Lower leg skin (tissue), 4 donors: Measurements from ENCODE around the gene SLC25A13. TPM values are rescaled to one million over a fixed set of nuclear protein-coding genes. Genes with fewer than 3 reads are reported as not detected.

ENCODE experiments used
- DNase-seq, 2 donors: peaks; one replicate each; pipeline ENCODE4 v3.0.0-alpha.2; 2019; ENCODE audit warnings: low spot score in 2 of 2
- H3K4me3 ChIP-seq: fragments of 200-600 bp; sonication (generic); 2 replicates; pipeline ENCODE4 v1.5.1; 2017; ENCODE audit warnings: mild to moderate bottlenecking, low read depth; ENCODE audit not compliant: poor library complexity, severe bottlenecking
- CTCF ChIP-seq, 3 donors: fragments of 450-650 bp; IDR thresholded peaks; one replicate each; pipeline ENCODE4 v1.5.1; 2016; ENCODE audit warnings: antibody characterized with exemption in 3 of 3, mild to moderate bottlenecking in 3 of 3, moderate library complexity in 2 of 3
- POLR2A ChIP-seq, 2 donors: fragments of 450-650 bp; IDR thresholded peaks; one replicate each; pipeline ENCODE4 v1.6.1; 2016 to 2017; ENCODE audit warnings: antibody characterized with exemption in 2 of 2, mild to moderate bottlenecking in 1 of 2, moderate library complexity in 1 of 2
- WGBS, 2 donors: methylation state at CpG; one replicate each; pipeline ENCODE4 v1.1.5; 2018; 5-methylcytosine and 5-hydroxymethylcytosine counted together
- intact Hi-C: fragments of 100-400 bp; cut with DNase I; formaldehyde crosslinking; loops from one replicate; pipeline ENCODE4 v1.15.0; 2023; ENCODE audit warnings: low total_unique reads
- total RNA-seq, 4 donors: library from RNA; depleted of rRNA; stranded (reverse); fragments of >200 nt; gene quantifications; one replicate each; pipeline ENCODE4 v1.1.0, GENCODE V29; 2016

SLC25A13 gene
- total RNA-seq, 4 donors from 2014 or later = 28.5 to 39.8 (median 33.0) TPM

DNA sequence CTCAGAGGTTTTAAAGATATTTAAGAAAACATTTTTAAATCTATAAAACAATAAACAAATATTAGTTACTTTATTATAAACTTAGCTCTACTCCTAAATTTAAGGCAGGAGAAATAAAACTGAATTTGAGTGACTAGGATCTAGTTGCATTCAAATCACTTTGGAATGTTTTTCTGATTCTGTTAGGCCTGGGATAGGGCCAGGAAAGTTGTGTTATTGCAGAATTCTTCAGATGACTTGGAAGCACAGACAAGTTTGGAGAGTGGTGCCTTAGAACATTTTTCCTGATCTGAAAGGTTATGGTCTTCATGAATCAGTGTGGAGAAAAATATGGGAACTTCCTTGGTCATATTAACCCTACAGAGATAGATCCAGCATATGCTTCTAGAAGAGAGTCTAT, 15.6 kb upstream of the SLC25A13 start:
- no peak overlapping the region for H3K4me3 ChIP-seq
- TF ChIP-seq CTCF (IDR thresholded peaks at IDR 0.05) (no peak), POLR2A (IDR thresholded peaks at IDR 0.05) (no peak)
- no peak for DNase-seq
- intact Hi-C loops = no loop called here

GRCh38 chr7:96332325-96332724, 10.4 kb upstream of the SLC25A13 start:
- no peak for DNase-seq
- WGBS, 2 donors = 77 to 81% methylated on average over 3 of the region's 3 CpGs
- intact Hi-C loops = no loop called here
- no peak overlapping the region for H3K4me3 ChIP-seq
- TF ChIP-seq CTCF (IDR thresholded peaks at IDR 0.05) (no peak), POLR2A (IDR thresholded peaks at IDR 0.05) (no peak)

DNA sequence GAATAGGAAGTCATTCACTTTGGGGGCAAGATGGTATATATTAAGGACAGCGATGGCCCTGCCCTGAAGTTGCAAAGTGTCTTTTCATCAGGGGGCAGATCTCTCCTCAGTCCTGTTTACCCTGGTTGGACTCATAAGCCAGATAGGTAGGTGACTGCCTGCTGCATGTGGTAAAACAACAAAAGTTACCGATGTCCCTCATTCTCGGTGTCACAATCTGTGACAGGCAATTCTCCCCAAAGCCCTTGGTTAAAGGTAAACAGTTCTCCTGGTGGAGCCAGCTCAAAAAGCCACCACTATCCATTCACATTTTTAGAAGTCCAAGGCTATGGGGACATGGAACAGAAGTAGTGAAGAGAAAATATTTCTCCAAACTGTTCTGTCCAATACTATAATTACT, 9.9 kb upstream of the SLC25A13 start:
- intact Hi-C loops = no loop called here
- TF ChIP-seq CTCF (IDR thresholded peaks at IDR 0.05) (no peak), POLR2A (IDR thresholded peaks at IDR 0.05) (no peak)
- no peak overlapping the region for H3K4me3 ChIP-seq
- no peak for DNase-seq
- WGBS, 2 donors = 93 to 94% methylated on average over 3 of the region's 3 CpGs

- TF ChIP-seq CTCF (IDR thresholded peaks at IDR 0.05) (no peak), POLR2A (IDR thresholded peaks at IDR 0.05) (no peak)
- DNase-seq = no peak
- no peak overlapping the region for H3K4me3 ChIP-seq
- intact Hi-C loops = no loop called here
- 77 to 85% methylated on average over 2 of the region's 2 CpGs for WGBS, 2 donors
These were observed 9.3 kb upstream of the SLC25A13 start for GRCh38 chr7:96331233-96331632.

- TF ChIP-seq POLR2A (IDR thresholded peaks at IDR 0.05) (no peak), CTCF (IDR thresholded peaks at IDR 0.05) (no peak)
- WGBS, 2 donors = 66 to 69% methylated on average over 2 of the region's 2 CpGs
- H3K4me3 ChIP-seq = no peak overlapping the region
- intact Hi-C loops = no loop called here
- DNase-seq = no peak
These were observed 8.3 kb upstream of the SLC25A13 start for GRCh38 chr7:96330193-96330592.

- WGBS, 2 donors = 82 to 85% methylated on average over 1 of the region's 1 CpG
- TF ChIP-seq POLR2A (IDR thresholded peaks at IDR 0.05) = no peak
- TF ChIP-seq CTCF (IDR thresholded peaks at IDR 0.05) = no peak
- DNase-seq = no peak
- no peak overlapping the region for H3K4me3 ChIP-seq
- intact Hi-C loops = no loop called here
These were observed 7.3 kb upstream of the SLC25A13 start for GRCh38 chr7:96329241-96329640.
